WTC11 (cell line): Measurements from ENCODE around the gene RUBCN.

Experiments
- MLX ChIP-seq: sonication (generic); formaldehyde crosslinking; IDR thresholded peaks from 2 replicates; pipeline ENCODE4 v1.8.1; 2023; ENCODE audit warnings: mild to moderate bottlenecking, missing genetic modification reagents, moderate library complexity
- ZNF263 ChIP-seq: sonication (generic); formaldehyde crosslinking; IDR thresholded peaks from 2 replicates; pipeline ENCODE4 v1.8.1; 2022; ENCODE audit warnings: low read depth, mild to moderate bottlenecking, moderate library complexity, missing genetic modification reagents

GRCh38 chr3:197746209-197746608 is 9.5 kb upstream of the RUBCN start:
- no peak for TF ChIP-seq MLX (CRISPR knock-in tag)
- no peak for TF ChIP-seq ZNF263 (CRISPR knock-in tag)
